ENCODE data around the gene PCARE. TPM values are rescaled to one million over a fixed set of nuclear protein-coding genes. Genes with fewer than 3 reads are reported as not detected.

The PCARE gene
- total and polyA plus RNA-seq, 4 donors = 0.01 to 0.09 (median 0.04) TPM; not detected in 1

DNA sequence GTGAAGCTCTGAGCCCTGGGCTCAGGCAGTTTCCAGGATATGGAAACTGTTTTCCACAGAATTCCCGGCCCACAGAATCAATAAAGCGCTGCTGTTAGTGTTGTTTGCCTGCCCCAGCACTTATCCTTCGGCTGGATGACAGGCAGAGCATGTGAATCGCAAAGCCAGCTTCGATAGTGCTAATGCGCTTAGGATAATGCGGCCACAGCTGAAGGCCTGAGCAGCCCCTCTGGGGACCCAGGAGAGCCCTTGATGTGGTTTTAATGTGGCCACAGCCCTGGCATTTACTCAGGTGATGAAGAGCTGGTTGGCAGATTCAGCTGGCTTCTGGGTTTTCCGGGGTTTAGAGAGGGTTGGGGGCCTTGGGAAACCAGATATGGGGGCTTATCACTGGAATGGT, 23.7 kb downstream of the PCARE start:
- no peaks in the 10 kb centered on the region for H3K36me3 ChIP-seq (ENCODE audit: control insufficient read depth in 4 of 4, insufficient read depth in 4 of 4, low read length in 4 of 4)
- 84 to 86% methylated on average over 8 of the region's 8 CpGs for WGBS, 2 donors

DNA sequence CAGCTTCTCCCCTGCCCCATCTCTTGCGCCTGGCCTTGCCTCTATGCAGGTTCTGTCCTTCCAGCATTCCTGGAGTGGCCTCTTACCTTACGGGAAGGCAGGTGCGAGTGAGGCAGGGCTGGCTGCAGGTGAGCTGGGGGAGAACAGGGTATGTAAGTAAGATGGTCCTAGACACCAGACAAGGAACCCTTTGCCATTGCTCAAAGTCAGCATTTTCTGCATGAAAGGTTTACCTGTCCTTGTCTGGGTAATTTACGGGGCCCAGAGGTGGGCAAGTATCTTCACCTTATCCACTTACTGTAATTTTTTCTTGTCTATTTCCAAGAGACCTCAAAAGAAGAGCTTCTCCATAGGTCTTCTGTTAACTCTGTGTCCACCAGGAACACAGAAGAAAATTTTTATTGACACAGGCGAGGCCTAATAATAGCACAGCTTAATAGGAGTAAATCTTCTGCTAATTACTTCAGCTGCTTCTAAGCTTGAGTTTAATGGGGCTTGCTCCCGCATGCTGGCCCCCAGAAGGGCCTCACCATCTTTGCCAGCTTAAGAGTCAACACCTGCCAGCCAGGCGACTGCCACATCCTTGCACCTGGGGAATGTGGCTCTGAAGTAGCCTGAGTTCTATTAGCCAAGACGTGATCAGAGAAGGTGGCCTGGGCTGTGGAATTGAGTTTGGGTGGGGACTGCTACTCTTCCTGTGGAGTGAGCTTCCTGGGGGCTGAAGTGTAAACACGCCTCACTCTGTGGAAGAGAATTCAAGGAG, 27.1 kb downstream of the PCARE start:
- no peaks in the 10 kb centered on the region for H3K36me3 ChIP-seq (ENCODE audit: control insufficient read depth in 4 of 4, insufficient read depth in 4 of 4, low read length in 4 of 4)
- H3K27ac ChIP-seq (ENCODE audit: low read depth in 1 of 2, low read length in 1 of 2) = no peak overlapping the region
- H3K27me3 ChIP-seq (ENCODE audit: control insufficient read depth in 3 of 3, insufficient read depth in 3 of 3, low read length in 2 of 3) = no peaks in the 10 kb centered on the region
- no peak overlapping the region for H3K4me3 ChIP-seq
- H3K9ac ChIP-seq (ENCODE audit: insufficient read depth in 1 of 2, low read length in 2 of 2) = no peak overlapping the region
- H3K4me1 ChIP-seq (ENCODE audit: control insufficient read depth in 5 of 5, insufficient read depth in 5 of 5, low read length in 5 of 5) = no peaks in the 10 kb centered on the region
- DNase-seq (no peak), ATAC-seq (ENCODE audit: insufficient read depth, low FRiP score) (no peak)
- TF ChIP-seq, protein P1, sequence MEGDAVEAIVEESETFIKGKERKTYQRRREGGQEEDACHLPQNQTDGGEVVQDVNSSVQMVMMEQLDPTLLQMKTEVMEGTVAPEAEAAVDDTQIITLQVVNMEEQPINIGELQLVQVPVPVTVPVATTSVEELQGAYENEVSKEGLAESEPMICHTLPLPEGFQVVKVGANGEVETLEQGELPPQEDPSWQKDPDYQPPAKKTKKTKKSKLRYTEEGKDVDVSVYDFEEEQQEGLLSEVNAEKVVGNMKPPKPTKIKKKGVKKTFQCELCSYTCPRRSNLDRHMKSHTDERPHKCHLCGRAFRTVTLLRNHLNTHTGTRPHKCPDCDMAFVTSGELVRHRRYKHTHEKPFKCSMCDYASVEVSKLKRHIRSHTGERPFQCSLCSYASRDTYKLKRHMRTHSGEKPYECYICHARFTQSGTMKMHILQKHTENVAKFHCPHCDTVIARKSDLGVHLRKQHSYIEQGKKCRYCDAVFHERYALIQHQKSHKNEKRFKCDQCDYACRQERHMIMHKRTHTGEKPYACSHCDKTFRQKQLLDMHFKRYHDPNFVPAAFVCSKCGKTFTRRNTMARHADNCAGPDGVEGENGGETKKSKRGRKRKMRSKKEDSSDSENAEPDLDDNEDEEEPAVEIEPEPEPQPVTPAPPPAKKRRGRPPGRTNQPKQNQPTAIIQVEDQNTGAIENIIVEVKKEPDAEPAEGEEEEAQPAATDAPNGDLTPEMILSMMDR (IDR thresholded peaks at IDR 0.05; ENCODE audit: control extremely low read depth, extremely low read depth) = no peak
- no peaks in the 10 kb centered on the region for H3K9me3 ChIP-seq (ENCODE audit: control insufficient read depth in 4 of 4, insufficient read depth in 3 of 4, low read length in 3 of 4)
- 87 to 94% methylated on average over 9 of the region's 9 CpGs for WGBS, 2 donors

More for the DNA sequence above, 23.7 kb downstream of the PCARE start:
- no peak overlapping the region for H3K9ac ChIP-seq (ENCODE audit: insufficient read depth in 1 of 2, low read length in 2 of 2)
- H3K27ac ChIP-seq (ENCODE audit: low read depth in 1 of 2, low read length in 1 of 2) = no peak overlapping the region
- DNase-seq = no peak
- no peak overlapping the region for H3K4me3 ChIP-seq
- H3K4me1 ChIP-seq (ENCODE audit: control insufficient read depth in 5 of 5, insufficient read depth in 5 of 5, low read length in 5 of 5) = no peaks in the 10 kb centered on the region
- ATAC-seq (ENCODE audit: insufficient read depth, low FRiP score) = no peak
- no peaks in the 10 kb centered on the region for H3K27me3 ChIP-seq (ENCODE audit: control insufficient read depth in 3 of 3, insufficient read depth in 3 of 3, low read length in 2 of 3)
- TF ChIP-seq, protein P1 (IDR thresholded peaks at IDR 0.05; ENCODE audit: control extremely low read depth, extremely low read depth) = no peak
- no peaks in the 10 kb centered on the region for H3K9me3 ChIP-seq (ENCODE audit: control insufficient read depth in 4 of 4, insufficient read depth in 3 of 4, low read length in 3 of 4)

DNA sequence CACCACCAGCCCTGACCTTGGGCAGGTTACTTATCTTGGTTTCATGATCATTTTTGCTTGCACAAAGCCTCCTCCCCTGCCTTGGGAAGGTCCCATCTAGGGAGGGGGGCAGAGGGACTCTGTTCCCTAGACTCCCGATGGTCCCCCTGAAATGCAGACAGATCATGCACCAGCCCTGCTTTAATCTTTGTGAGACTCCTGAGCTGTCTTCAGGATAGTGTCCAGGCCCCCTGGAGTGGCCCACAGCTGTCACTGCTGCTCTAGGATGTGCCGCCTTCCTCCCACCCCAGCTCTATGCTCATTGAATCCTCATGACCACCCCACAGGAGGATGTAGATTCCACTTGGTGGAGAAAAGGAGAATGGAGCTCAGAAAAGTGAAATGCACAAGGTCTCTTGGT, 28.0 kb downstream of the PCARE start:
- no peaks in the 10 kb centered on the region for H3K9me3 ChIP-seq (ENCODE audit: control insufficient read depth in 4 of 4, insufficient read depth in 3 of 4, low read length in 3 of 4)
- H3K27ac ChIP-seq (ENCODE audit: low read depth in 1 of 2, low read length in 1 of 2) = no peak overlapping the region
- H3K4me3 ChIP-seq = no peak overlapping the region
- TF ChIP-seq, protein P1 (IDR thresholded peaks at IDR 0.05; ENCODE audit: control extremely low read depth, extremely low read depth) = no peak
- ATAC-seq (ENCODE audit: insufficient read depth, low FRiP score) (no peak), DNase-seq (no peak)
- H3K4me1 ChIP-seq (ENCODE audit: control insufficient read depth in 5 of 5, insufficient read depth in 5 of 5, low read length in 5 of 5) = no peaks in the 10 kb centered on the region
- WGBS, 2 donors = 94 to 97% methylated on average over 2 of the region's 2 CpGs
- H3K27me3 ChIP-seq (ENCODE audit: control insufficient read depth in 3 of 3, insufficient read depth in 3 of 3, low read length in 2 of 3) = no peaks in the 10 kb centered on the region
- no peaks in the 10 kb centered on the region for H3K36me3 ChIP-seq (ENCODE audit: control insufficient read depth in 4 of 4, insufficient read depth in 4 of 4, low read length in 4 of 4)
- H3K9ac ChIP-seq (ENCODE audit: insufficient read depth in 1 of 2, low read length in 2 of 2) = no peak overlapping the region

Measured in lung (tissue), 12 donors.